HepG2 (cell line): Measurements from ENCODE around the gene OASL. TPM values are rescaled to one million over a fixed set of nuclear protein-coding genes. Genes with fewer than 3 reads are reported as not detected.

ENCODE experiments used
- DPF2 ChIP-seq: sonication (generic); formaldehyde crosslinking; IDR thresholded peaks from 2 replicates; pipeline ENCODE4 v1.4.0; 2020; ENCODE audit warnings: mild to moderate bottlenecking, low read depth, missing genetic modification reagents, borderline replicate concordance
- FOXJ3 ChIP-seq: sonication (generic); formaldehyde crosslinking; IDR thresholded peaks from 2 replicates; pipeline ENCODE4 v1.4.0; 2020; ENCODE audit warnings: missing genetic modification reagents, mild to moderate bottlenecking, borderline replicate concordance
- KAT8 ChIP-seq: IDR thresholded peaks from 2 replicates; pipeline ENCODE4 v1.6.1; 2016; ENCODE audit warnings: missing genetic modification reagents, missing compliant biosample characterization
- NFKB2 ChIP-seq: sonication (generic); formaldehyde crosslinking; IDR thresholded peaks from 2 replicates; pipeline ENCODE4 v1.4.0; 2020; ENCODE audit warnings: missing genetic modification reagents, borderline replicate concordance
- RBFOX2 ChIP-seq: fragments of 200-400 bp; formaldehyde crosslinking; IDR thresholded peaks from 2 replicates; pipeline ENCODE4 v1.6.1; 2017; ENCODE audit warnings: low read depth, mild to moderate bottlenecking, low read length
- SCMH1 ChIP-seq: sonication (generic); formaldehyde crosslinking; IDR thresholded peaks from 2 replicates; pipeline ENCODE4 v1.9.0; 2021; ENCODE audit warnings: missing genetic modification reagents, mild to moderate bottlenecking, borderline replicate concordance
- SP4 ChIP-seq: sonication (generic); formaldehyde crosslinking; IDR thresholded peaks from 2 replicates; pipeline ENCODE4 v1.8.1; 2023; ENCODE audit warnings: mild to moderate bottlenecking, missing genetic modification reagents
- ZBTB8A ChIP-seq: sonication (generic); formaldehyde crosslinking; IDR thresholded peaks from 2 replicates; pipeline ENCODE4 v1.4.0; 2020; ENCODE audit warnings: mild to moderate bottlenecking, low read depth, missing genetic modification reagents, borderline replicate concordance
- ZFP90 ChIP-seq: sonication (generic); formaldehyde crosslinking; IDR thresholded peaks from 2 replicates; pipeline ENCODE4 v1.8.0; 2022; ENCODE audit warnings: missing genetic modification reagents, mild to moderate bottlenecking, inconsistent platforms, borderline replicate concordance
- ZNF232 ChIP-seq: sonication (generic); formaldehyde crosslinking; IDR thresholded peaks from 2 replicates; pipeline ENCODE4 v1.4.0; 2020; ENCODE audit warnings: missing genetic modification reagents, borderline replicate concordance
- ZNF431 ChIP-seq: sonication (generic); formaldehyde crosslinking; IDR thresholded peaks from 2 replicates; pipeline ENCODE4 v1.9.0; 2022; ENCODE audit warnings: missing genetic modification reagents, low read depth, mild to moderate bottlenecking, borderline replicate concordance
- ZNF768 ChIP-seq: sonication (generic); formaldehyde crosslinking; IDR thresholded peaks from 2 replicates; pipeline ENCODE4 v1.4.0; 2020; ENCODE audit warnings: missing genetic modification reagents
- ZNF788 ChIP-seq: sonication (generic); formaldehyde crosslinking; IDR thresholded peaks from 2 replicates; pipeline ENCODE4 v1.5.0; 2020; ENCODE audit warnings: mild to moderate bottlenecking, missing genetic modification reagents, borderline replicate concordance
- ZSCAN22 ChIP-seq: sonication (generic); formaldehyde crosslinking; IDR thresholded peaks from 2 replicates; pipeline ENCODE4 v1.4.0; 2020; ENCODE audit warnings: mild to moderate bottlenecking, missing genetic modification reagents
- polyA plus RNA-seq, 8 experiments: library from polyadenylated mRNA; depleted of rRNA in 3 of 8; stranded (reverse) in 7 of 8; unstranded in 1 of 8; fragments of >200 nt; fragmentation: Illumina TruSeq in 4 of 8; extraction: Trizol in 4 of 8; gene quantifications; 2 replicates each; pipeline versions ENCODE4 v1.2.1 to v1.2.3, GENCODE V29; 2011 to 2016; ENCODE audit warnings: low read depth in 4 of 8, missing spikeins in 1 of 8, mixed read lengths in 1 of 8; ENCODE audit not compliant: insufficient read depth in 1 of 8
- total RNA-seq, 5 experiments: library from RNA; depleted of rRNA; stranded (reverse); fragments of >200 nt; fragmentation: Illumina TruSeq; extraction: Trizol; gene quantifications; 2 replicates each; pipeline ENCODE4 v1.2.3, GENCODE V29; 2016; ENCODE audit warnings: low read depth in 1 of 5
- TF ChIP-seq, protein P1 (sequence below): sonication (generic); formaldehyde crosslinking; IDR thresholded peaks from 2 replicates; pipeline ENCODE4 v1.8.0; 2022; ENCODE audit warnings: mild to moderate bottlenecking, missing genetic modification reagents
- TF ChIP-seq, protein P2 (sequence below): IDR thresholded peaks from 2 replicates; pipeline ENCODE4 v1.6.1; 2016; ENCODE audit warnings: mild to moderate bottlenecking
- TF ChIP-seq, protein P3 (sequence below): sonication (generic); formaldehyde crosslinking; IDR thresholded peaks from 2 replicates; pipeline ENCODE4 v1.8.1; 2023; ENCODE audit warnings: mild to moderate bottlenecking, moderate library complexity, missing genetic modification reagents
- TF ChIP-seq, protein P4 (sequence below): sonication (generic); formaldehyde crosslinking; IDR thresholded peaks from 2 replicates; pipeline ENCODE4 v1.8.0; 2022; ENCODE audit warnings: mild to moderate bottlenecking, missing genetic modification reagents, moderate library complexity
- TF ChIP-seq, protein P5 (sequence below): sonication (generic); formaldehyde crosslinking; IDR thresholded peaks from 2 replicates; pipeline ENCODE4 v1.4.0; 2020; ENCODE audit warnings: mild to moderate bottlenecking, missing genetic modification reagents, borderline replicate concordance
- TF ChIP-seq, protein P6 (sequence below): sonication (generic); formaldehyde crosslinking; conservative IDR thresholded peaks from 2 replicates; pipeline ENCODE4 v1.4.0; 2020; ENCODE audit warnings: missing genetic modification reagents

The OASL gene
- total and polyA plus RNA-seq, 2 of the 13 experiments (the other 11 are each of a cell fraction or from before 2014, with no cell fraction given) = 0.11 to 0.22 TPM

DNA sequence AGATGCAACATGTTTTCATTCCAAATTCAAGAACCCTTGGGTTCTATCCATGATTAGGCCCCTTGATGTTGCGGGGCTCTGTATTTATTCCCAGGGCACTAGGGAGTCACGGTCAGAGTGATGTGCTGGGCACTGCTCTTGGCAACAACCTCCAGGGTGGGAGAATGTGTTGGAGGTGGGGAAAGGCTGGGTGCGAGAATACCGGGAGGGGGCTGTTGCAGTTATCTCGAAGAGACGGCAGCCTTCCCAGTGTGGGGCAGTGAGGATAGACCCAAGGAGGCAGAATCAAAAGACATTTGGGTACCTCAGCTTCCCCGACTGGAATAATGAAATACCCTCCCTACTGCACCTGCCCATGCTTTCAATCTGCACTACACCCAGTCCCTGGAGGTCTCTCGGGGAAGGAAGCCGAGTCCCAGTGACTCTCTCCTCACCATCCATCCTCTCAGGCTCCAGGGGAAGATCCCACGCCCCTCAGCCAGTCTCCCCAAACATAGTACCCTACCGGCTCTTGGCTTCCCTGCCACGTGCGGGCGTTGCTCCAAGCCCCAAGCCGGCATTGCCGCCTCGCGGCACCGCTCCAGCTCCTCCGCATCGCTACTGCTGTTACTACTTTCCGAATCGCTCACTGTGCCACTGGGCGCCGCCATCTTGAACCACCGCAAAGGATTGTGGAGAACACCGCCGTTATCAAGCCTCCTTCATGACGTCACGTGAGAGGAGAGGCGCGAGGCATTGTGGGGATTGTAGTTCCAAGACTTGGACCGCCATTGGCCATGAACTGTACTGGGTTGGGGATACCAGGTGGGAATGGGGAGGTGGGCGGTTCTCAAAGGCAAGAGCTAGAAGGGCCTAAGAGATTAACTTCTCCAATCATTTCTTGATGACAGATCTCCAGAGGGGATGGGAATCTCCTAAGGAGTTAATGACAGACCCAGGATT is 22.9 kb downstream of the OASL start, which contains the start of gene C12orf43 (continued):
- TF ChIP-seq, protein P1, sequence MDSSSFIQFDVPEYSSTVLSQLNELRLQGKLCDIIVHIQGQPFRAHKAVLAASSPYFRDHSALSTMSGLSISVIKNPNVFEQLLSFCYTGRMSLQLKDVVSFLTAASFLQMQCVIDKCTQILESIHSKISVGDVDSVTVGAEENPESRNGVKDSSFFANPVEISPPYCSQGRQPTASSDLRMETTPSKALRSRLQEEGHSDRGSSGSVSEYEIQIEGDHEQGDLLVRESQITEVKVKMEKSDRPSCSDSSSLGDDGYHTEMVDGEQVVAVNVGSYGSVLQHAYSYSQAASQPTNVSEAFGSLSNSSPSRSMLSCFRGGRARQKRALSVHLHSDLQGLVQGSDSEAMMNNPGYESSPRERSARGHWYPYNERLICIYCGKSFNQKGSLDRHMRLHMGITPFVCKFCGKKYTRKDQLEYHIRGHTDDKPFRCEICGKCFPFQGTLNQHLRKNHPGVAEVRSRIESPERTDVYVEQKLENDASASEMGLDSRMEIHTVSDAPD (CRISPR knock-in tag) = no peak
- TF ChIP-seq ZNF232 (CRISPR knock-in tag) (no peak), ZNF768 (CRISPR knock-in tag) (peak; percentile 35; the same call in 1 of the 2 replicates), DPF2 (CRISPR knock-in tag) (no peak), RBFOX2 (peak; percentile 67), FOXJ3 (no peak), ZSCAN22 (CRISPR knock-in tag) (no peak), NFKB2 (CRISPR knock-in tag) (no peak; the same call in 1 of the 2 replicates), ZBTB8A (CRISPR knock-in tag) (no peak), KAT8 (CRISPR knock-in tag) (peak; percentile 97), SP4 (CRISPR knock-in tag) (peak; percentile 65; the same call in 1 of the 2 replicates), SCMH1 (no peak), ZNF431 (no peak), ZNF788 (CRISPR knock-in tag) (peak; percentile 65; the same call in 1 of the 2 replicates), ZFP90 (CRISPR knock-in tag) (0 out of 2 replicates have a peak, but pooled peaks have one; percentile 21)
- TF ChIP-seq, protein P2, sequence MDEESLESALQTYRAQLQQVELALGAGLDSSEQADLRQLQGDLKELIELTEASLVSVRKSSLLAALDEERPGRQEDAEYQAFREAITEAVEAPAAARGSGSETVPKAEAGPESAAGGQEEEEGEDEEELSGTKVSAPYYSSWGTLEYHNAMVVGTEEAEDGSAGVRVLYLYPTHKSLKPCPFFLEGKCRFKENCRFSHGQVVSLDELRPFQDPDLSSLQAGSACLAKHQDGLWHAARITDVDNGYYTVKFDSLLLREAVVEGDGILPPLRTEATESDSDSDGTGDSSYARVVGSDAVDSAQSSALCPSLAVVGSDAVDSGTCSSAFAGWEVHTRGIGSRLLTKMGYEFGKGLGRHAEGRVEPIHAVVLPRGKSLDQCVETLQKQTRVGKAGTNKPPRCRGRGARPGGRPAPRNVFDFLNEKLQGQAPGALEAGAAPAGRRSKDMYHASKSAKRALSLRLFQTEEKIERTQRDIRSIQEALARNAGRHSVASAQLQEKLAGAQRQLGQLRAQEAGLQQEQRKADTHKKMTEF = peak; percentile 70; the same call in 1 of the 2 replicates
- TF ChIP-seq, protein P3, sequence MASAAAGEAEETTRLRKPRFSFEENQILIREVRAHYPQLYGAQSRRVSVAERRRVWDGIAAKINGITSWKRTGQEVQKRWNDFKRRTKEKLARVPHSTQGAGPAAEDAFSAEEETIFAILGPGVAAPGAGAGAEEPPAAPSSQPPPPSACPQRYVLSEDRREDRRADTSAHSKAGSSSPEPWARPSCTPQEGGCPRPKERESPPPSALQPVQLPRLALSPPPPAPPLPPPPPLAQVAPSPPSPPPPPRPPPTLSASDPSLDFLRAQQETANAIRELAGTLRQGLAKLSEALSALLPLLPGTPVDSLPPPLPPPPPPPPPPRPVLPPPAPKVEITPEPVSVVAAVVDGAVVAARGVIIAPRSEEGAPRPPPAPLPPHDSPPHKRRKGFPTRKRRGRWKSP (CRISPR knock-in tag) = no peak
- TF ChIP-seq, protein P4, sequence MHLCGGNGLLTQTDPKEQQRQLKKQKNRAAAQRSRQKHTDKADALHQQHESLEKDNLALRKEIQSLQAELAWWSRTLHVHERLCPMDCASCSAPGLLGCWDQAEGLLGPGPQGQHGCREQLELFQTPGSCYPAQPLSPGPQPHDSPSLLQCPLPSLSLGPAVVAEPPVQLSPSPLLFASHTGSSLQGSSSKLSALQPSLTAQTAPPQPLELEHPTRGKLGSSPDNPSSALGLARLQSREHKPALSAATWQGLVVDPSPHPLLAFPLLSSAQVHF = no peak
- TF ChIP-seq, protein P5, sequence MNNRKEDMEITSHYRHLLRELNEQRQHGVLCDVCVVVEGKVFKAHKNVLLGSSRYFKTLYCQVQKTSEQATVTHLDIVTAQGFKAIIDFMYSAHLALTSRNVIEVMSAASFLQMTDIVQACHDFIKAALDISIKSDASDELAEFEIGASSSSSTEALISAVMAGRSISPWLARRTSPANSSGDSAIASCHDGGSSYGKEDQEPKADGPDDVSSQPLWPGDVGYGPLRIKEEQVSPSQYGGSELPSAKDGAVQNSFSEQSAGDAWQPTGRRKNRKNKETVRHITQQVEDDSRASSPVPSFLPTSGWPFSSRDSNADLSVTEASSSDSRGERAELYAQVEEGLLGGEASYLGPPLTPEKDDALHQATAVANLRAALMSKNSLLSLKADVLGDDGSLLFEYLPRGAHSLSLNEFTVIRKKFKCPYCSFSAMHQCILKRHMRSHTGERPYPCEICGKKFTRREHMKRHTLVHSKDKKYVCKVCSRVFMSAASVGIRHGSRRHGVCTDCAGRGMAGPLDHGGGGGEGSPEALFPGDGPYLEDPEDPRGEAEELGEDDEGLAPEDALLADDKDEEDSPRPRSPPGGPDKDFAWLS (CRISPR knock-in tag) = 0 out of 2 replicates have a peak, but pooled peaks have one; percentile 43
- TF ChIP-seq, protein P6, sequence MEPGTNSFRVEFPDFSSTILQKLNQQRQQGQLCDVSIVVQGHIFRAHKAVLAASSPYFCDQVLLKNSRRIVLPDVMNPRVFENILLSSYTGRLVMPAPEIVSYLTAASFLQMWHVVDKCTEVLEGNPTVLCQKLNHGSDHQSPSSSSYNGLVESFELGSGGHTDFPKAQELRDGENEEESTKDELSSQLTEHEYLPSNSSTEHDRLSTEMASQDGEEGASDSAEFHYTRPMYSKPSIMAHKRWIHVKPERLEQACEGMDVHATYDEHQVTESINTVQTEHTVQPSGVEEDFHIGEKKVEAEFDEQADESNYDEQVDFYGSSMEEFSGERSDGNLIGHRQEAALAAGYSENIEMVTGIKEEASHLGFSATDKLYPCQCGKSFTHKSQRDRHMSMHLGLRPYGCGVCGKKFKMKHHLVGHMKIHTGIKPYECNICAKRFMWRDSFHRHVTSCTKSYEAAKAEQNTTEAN = no peak
